ENCODE results near the gene NADK.
"Not testable (repeated sequence)": the region's sequence is repeated elsewhere in the genome, so short reads cannot be mapped to it uniquely, and the experiment has no call there.

The NADK gene

GRCh38 chr1:1704284-1704957 is 73.8 kb downstream of the NADK start:
- not testable (repeated sequence) for DNase-seq (ENCODE audit: low spot score)

GRCh38 chr1:1703796-1704195 is 74.5 kb downstream of the NADK start:
- no peak for DNase-seq (ENCODE audit: low spot score)

- not testable (repeated sequence) for DNase-seq (ENCODE audit: low spot score)
These were observed 75.8 kb downstream of the NADK start for GRCh38 chr1:1702506-1702905.

All from AG08395 (cell line).